ENCODE measurements around the gene MITF. TPM values are rescaled to one million over a fixed set of nuclear protein-coding genes. Genes with fewer than 3 reads are reported as not detected.

Gene MITF
- total RNA-seq, 1 experiment from 2014 or later, result 1.9 TPM

DNA sequence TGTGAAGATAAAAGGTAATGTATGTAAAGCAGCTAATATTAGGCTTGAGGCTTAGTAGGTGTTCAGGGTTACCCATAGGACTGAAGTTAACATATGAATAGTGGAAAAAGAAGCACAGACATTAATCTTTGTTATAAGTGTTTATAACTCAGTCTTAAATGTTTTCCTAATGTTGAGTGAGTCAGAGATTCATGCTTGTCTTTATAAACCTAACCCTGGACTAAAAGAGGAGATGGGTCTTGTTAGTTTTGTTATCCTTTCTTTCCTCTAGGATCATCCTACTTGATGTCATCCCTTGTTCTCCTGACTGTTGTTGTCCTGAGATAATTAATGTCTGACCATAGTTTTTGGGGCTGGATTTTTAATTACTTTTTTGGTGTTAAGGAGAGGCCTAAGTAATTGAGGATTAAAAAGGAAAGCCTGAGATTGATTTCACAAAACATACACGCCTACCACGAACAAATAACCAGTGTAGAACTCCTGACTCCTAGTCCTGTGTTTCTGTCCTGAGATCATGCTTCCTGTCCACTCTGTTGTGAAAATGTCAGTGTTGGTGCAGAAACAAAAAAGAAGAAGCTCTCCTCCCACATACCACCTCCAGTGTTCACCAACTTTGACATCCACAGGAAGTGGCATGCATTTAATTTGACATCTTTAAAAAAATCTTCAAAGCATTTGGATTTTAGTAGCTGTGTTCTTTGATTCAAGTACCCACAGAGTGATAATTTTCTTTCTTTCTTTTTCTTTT lies 8.4 kb downstream of the MITF start:
- no TSS peak for BruUV-seq (replicated peaks)
- ATAC-seq, result no peak
- Histone ChIP-seq H3K9me2 (ENCODE audit: insufficient read depth) (no peaks in the 10 kb centered on the region), H2AFZ (ENCODE audit: low read depth, low read length, poor library complexity, severe bottlenecking) (no peak overlapping the region), H3K9me3 (ENCODE audit: control insufficient read depth in 1 of 2, insufficient read depth in 1 of 2, low read depth in 1 of 2, low read length in 2 of 2) (no peaks in the 10 kb centered on the region), H3K9ac (ENCODE audit: low read length) (no peak overlapping the region), H4K20me1 (ENCODE audit: insufficient read depth) (no peaks in the 10 kb centered on the region), H3K4me3 (replicated peaks in 1 of 2; ENCODE audit: low read depth in 1 of 2, low read length in 2 of 2) (no peak overlapping the region), H3K4me2 (ENCODE audit: low read length) (no peak overlapping the region), H3K36me3 (ENCODE audit: control insufficient read depth in 1 of 2, insufficient read depth in 2 of 2, low read length in 2 of 2) (no peaks in the 10 kb centered on the region), H3K27ac (ENCODE audit: low read depth, low read length) (no peak overlapping the region), H3K27me3 (ENCODE audit: insufficient read depth, low read length) (peaks cover 8% of the 10 kb centered on the region), H3K79me2 (ENCODE audit: insufficient read depth, low read length) (no peaks in the 10 kb centered on the region), H3K4me1 (ENCODE audit: control insufficient read depth in 1 of 2, insufficient read depth in 2 of 2, low read length in 2 of 2) (no peaks in the 10 kb centered on the region)
- ChIA-PET CTCF (no interaction called here), RAD21 (ENCODE audit: low non-redundant PET in 1 of 2, low total read pairs in 2 of 2, uncharacterized antibody in 2 of 2, unreplicated experiment in 2 of 2) (no interaction called here), POLR2A (no interaction called here)
- TF ChIP-seq, protein P1, sequence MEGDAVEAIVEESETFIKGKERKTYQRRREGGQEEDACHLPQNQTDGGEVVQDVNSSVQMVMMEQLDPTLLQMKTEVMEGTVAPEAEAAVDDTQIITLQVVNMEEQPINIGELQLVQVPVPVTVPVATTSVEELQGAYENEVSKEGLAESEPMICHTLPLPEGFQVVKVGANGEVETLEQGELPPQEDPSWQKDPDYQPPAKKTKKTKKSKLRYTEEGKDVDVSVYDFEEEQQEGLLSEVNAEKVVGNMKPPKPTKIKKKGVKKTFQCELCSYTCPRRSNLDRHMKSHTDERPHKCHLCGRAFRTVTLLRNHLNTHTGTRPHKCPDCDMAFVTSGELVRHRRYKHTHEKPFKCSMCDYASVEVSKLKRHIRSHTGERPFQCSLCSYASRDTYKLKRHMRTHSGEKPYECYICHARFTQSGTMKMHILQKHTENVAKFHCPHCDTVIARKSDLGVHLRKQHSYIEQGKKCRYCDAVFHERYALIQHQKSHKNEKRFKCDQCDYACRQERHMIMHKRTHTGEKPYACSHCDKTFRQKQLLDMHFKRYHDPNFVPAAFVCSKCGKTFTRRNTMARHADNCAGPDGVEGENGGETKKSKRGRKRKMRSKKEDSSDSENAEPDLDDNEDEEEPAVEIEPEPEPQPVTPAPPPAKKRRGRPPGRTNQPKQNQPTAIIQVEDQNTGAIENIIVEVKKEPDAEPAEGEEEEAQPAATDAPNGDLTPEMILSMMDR (IDR thresholded peaks at IDR 0.05 in 2 of 3, conservative IDR thresholded peaks at IDR 0.05 in 1 of 3; ENCODE audit: borderline replicate concordance in 1 of 3, insufficient read depth in 1 of 3, low read depth in 2 of 3, low read length in 2 of 3), result no peak
- no peak for DNase-seq (ENCODE audit: low read depth, low spot score)
- intact Hi-C loops (cut with micrococcal nuclease), result no loop called here

- RAD21 ChIA-PET (ENCODE audit: low non-redundant PET in 1 of 2, low total read pairs in 2 of 2, uncharacterized antibody in 2 of 2, unreplicated experiment in 2 of 2), result no interaction called here
- CTCF ChIA-PET, result no interaction called here
- H3K4me3 ChIP-seq (replicated peaks in 1 of 2; ENCODE audit: low read depth in 1 of 2, low read length in 2 of 2), result no peak overlapping the region
- ATAC-seq (no peak), DNase-seq (ENCODE audit: low read depth, low spot score) (no peak)
- H3K27me3 ChIP-seq (ENCODE audit: insufficient read depth, low read length), result peaks cover 5% of the 10 kb centered on the region
- no peaks in the 10 kb centered on the region for H3K79me2 ChIP-seq (ENCODE audit: insufficient read depth, low read length)
- H3K4me1 ChIP-seq (ENCODE audit: control insufficient read depth in 1 of 2, insufficient read depth in 2 of 2, low read length in 2 of 2), result no peaks in the 10 kb centered on the region
- intact Hi-C loops (cut with micrococcal nuclease), result no loop called here
- no peaks in the 10 kb centered on the region for H3K9me3 ChIP-seq (ENCODE audit: control insufficient read depth in 1 of 2, insufficient read depth in 1 of 2, low read depth in 1 of 2, low read length in 2 of 2)
- no peaks in the 10 kb centered on the region for H3K9me2 ChIP-seq (ENCODE audit: insufficient read depth)
- H4K20me1 ChIP-seq (ENCODE audit: insufficient read depth), result no peaks in the 10 kb centered on the region
- H3K9ac ChIP-seq (ENCODE audit: low read length), result no peak overlapping the region
- no peak overlapping the region for H3K27ac ChIP-seq (ENCODE audit: low read depth, low read length)
- POLR2A ChIA-PET, result no interaction called here
- no peaks in the 10 kb centered on the region for H3K36me3 ChIP-seq (ENCODE audit: control insufficient read depth in 1 of 2, insufficient read depth in 2 of 2, low read length in 2 of 2)
- H2AFZ ChIP-seq (ENCODE audit: low read depth, low read length, poor library complexity, severe bottlenecking), result no peak overlapping the region
- H3K4me2 ChIP-seq (ENCODE audit: low read length), result no peak overlapping the region
- no TSS peak for BruUV-seq (replicated peaks)
- TF ChIP-seq, protein P2, sequence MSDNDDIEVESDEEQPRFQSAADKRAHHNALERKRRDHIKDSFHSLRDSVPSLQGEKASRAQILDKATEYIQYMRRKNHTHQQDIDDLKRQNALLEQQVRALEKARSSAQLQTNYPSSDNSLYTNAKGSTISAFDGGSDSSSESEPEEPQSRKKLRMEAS (IDR thresholded peaks at IDR 0.05), result no peak
- no peak for TF ChIP-seq JUND (IDR thresholded peaks at IDR 0.05)
- no peak for TF ChIP-seq CBX3 (IDR thresholded peaks at IDR 0.05; ENCODE audit: low read depth)
- TF ChIP-seq ZFX (IDR thresholded peaks at IDR 0.05), result no peak
- TF ChIP-seq POLR2A (IDR thresholded peaks at IDR 0.05; ENCODE audit: borderline replicate concordance, extremely low read depth, insufficient read depth, insufficient read length), result no peak
- no peak for TF ChIP-seq SIN3A (IDR thresholded peaks at IDR 0.05; ENCODE audit: low read depth)
- TF ChIP-seq, protein P3, sequence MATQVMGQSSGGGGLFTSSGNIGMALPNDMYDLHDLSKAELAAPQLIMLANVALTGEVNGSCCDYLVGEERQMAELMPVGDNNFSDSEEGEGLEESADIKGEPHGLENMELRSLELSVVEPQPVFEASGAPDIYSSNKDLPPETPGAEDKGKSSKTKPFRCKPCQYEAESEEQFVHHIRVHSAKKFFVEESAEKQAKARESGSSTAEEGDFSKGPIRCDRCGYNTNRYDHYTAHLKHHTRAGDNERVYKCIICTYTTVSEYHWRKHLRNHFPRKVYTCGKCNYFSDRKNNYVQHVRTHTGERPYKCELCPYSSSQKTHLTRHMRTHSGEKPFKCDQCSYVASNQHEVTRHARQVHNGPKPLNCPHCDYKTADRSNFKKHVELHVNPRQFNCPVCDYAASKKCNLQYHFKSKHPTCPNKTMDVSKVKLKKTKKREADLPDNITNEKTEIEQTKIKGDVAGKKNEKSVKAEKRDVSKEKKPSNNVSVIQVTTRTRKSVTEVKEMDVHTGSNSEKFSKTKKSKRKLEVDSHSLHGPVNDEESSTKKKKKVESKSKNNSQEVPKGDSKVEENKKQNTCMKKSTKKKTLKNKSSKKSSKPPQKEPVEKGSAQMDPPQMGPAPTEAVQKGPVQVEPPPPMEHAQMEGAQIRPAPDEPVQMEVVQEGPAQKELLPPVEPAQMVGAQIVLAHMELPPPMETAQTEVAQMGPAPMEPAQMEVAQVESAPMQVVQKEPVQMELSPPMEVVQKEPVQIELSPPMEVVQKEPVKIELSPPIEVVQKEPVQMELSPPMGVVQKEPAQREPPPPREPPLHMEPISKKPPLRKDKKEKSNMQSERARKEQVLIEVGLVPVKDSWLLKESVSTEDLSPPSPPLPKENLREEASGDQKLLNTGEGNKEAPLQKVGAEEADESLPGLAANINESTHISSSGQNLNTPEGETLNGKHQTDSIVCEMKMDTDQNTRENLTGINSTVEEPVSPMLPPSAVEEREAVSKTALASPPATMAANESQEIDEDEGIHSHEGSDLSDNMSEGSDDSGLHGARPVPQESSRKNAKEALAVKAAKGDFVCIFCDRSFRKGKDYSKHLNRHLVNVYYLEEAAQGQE (IDR thresholded peaks at IDR 0.05; ENCODE audit: low read depth), result no peak
Observed at GRCh38 chr3:69748503-69748902, 9.2 kb downstream of the MITF start.

Data from HCT116 (cell line).